ENCODE results near the gene MEOX1.
"Not testable (repeated sequence)": the region's sequence is repeated elsewhere in the genome, so short reads cannot be mapped to it uniquely, and the experiment has no call there.

The MEOX1 gene

DNA sequence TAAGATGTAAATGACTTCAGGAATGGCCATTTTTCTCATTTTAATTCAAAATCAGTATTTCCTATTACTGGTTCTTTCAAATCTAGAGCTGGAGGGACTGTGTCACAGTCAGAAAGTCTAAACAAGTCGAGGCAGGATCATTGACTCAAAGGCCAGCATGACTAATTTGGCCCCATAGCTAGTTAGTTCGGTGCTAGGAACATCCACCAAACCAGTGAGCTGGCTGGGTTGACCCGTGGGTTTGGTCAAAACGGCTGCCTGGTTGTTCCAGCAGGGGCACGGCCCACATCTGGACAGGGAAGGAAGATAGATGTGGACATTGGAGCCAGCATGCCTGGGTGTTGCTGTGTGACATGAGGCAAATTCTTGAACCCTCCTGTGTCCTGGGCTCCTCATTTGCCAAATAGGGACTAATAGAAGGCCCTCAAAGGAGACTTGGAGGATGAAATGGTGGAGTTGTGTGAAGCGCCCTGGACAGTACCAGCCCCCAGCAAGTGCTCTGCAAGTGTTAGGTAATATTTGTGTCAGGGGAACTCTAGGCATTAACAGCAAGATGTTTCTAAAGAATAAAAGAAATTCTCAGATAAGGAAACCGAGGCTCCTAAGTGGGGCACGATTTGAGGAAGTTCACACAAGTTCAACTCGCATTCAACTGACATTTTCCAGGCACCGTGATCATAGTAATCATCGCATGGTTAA is 46.2 kb downstream of the MEOX1 start:
- DNase-seq: no peak

DNA sequence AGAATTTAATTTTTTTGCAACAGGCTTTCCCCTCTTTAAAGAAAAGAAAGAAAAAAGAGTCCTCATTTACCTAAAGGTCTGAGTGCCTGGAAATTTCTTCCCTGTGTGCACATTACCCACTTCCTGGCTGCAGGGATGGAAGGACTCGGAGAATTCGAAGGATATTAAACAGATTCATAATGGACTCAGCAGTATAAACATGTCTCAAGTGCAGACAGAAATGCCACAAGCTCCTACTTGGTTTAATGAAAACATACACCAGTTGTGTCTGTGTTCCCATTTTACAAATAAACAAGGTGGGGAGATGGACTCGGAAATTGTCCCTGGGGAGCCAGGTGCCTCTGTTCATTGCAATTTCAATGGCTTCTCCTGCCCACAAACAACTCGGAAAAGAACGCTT is 47.2 kb downstream of the MEOX1 start:
- no peak for DNase-seq

DNA sequence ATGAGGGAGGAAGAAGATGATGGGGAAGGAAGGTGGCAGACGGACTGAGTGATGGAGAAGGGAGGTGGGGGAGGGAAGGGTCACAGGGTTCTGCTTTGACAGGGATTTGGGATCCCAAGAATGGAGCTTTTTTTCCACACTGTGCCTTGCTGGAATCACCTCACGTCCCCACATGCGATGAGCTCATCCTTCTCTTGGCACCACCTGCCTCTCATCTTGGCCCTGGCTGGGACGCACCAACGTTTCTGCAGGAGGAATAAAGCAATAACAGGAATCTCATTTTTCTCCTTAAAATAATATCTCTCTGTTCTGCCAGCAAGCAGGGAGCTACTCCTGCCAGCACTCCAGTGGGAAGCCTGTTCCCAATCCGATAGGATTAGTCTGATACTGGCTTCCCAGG is 47.8 kb downstream of the MEOX1 start:
- no peak for DNase-seq

DNA sequence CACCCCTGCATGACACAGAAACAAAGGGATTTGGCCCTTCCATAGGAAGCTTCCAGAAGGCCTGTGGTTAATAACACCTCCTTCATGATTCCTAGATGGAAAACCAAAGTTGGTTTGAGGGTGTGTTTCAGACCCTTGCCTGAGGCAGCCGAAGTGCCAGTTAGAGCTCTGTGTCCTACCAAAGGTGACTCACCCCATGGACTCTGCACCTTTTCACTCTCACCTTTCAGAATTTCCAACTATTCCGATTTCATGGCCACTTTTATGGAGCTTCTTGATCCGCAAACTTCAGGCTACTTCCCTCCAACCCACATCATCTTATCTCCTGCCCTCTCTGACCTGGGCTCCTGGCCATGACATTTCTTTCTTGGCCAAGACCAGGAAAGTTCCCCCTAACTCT is 49.2 kb downstream of the MEOX1 start:
- no peak for DNase-seq

DNA sequence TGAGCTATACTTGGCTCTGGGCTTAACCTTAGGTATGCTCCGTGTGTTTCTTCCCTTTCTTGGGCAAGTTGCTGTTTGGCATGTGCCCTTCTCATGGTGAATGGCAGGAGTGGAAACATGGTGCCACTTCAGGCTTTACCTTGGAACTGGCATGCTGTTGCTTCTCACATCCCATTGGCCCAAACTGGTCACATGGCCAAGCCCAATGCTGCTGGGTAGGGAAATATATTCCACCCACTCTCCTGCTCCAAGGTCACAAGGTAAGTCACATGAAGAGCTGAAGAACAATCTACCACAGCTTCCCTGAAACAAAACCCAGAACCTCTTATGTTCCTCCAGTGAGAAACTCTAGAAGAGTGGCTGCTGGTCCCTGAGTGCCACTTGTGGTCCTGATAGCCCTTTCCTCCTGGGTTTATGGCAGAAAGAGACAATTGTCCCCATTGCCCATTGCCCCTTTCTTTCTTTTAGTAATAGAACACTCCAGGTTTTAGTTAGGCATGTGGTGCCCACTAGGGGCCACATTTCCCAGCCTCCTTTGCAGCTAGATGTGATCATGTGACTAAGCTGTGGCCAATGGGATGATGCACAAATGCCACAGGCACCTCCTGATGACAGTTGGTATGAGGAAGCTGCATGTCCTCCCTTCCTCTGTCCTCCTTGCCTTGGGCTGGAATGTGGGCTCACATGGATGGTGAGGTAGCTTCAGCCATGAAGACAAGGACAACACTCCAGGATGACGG is 50.3 kb downstream of the MEOX1 start:
- no peak for DNase-seq

DNA sequence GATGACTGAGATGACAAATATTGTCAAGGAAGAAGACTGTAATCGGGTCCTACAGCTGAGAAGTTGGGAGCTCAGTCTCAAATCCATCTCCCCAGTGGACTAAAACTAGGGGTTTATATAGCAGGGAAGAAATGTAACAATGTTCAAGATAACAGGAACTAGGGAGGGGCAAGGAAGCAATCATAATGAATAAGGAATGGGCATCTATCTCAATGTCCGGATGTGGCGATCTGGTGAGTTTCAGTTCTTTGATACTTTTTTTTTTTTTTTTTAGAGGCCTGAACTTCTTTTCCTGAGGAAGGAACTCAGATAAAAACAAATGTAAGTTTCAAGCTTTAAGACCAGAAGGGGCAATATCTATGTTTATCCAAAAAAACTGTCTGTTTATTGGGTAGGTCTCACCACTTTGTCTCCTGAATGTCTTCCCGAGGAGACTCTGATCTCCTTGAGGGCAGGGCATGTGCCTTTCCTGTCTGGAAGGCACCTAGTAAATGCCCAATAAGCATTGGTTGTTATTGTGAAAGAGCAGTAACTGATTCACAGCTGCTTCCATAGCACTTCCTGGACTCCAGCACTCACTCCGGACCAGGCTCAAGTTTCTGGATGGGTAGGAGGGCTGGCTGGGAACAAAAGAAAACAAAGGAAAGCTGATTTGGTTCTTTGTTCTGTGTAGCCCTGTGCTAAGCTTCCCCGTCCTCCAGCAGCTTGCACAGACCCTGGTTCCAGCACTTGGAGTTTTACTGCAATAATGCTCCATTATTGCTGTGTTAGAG is 51.9 kb downstream of the MEOX1 start:
- DNase-seq: no peak

DNA sequence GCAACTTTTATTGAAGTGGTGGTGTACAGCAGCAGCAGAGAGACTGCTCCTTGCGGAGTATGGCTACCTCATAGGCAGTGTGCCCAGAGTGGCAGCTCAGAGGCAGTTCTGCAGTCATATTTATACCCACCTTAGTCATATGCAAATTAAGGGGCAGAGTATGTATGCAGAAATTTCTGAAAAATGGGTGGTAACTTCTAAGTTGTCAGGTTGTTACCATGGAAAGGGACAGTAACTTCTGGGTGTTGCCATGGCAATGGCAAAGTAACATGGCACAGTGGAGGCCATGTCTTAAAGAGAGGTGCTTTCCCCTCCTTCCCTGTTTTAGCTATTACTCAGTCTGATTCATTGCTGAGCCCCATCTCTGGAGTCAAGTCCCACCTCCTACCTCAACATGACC is 53.4 kb downstream of the MEOX1 start:
- DNase-seq: no peak

DNA sequence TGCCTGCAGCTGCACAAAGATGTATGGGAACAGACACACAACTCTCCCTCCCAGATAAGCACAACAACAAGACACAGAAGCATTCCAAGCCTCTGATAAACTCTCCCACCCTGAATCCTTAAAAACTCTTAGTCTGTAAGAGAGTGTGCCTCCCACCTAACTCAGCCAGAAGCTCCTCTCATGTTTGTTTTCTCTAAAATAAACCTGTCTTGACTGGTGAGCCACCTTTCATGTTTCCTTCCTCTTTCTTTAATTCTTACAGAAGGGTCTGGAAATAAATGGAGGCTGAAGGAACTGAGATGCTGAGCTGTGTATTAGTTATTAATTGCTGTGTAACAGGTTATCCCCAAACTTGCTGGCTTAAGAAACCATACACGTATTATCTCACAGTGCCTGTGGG is 57.2 kb downstream of the MEOX1 start:
- DNase-seq: no peak

DNA sequence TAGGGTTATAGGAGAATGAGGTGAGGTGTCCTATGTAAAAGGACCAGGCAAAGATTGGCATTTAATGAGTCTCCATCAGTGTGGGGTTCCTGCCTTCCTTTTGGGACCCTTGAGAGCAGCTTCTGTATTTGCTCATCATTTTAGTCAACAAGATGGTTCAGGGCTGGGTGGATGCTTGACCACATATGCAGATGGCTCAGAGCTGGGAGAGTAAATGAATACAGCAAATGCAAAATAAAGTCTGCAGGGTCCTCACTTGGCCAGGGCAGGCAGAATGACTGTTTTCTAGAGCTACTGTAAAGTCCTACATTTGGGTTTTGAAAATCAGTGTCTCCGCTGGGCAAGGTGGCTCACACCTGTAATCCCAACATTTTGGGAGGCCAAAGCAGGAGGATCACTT is 58.4 kb downstream of the MEOX1 start:
- no peak for DNase-seq

DNA sequence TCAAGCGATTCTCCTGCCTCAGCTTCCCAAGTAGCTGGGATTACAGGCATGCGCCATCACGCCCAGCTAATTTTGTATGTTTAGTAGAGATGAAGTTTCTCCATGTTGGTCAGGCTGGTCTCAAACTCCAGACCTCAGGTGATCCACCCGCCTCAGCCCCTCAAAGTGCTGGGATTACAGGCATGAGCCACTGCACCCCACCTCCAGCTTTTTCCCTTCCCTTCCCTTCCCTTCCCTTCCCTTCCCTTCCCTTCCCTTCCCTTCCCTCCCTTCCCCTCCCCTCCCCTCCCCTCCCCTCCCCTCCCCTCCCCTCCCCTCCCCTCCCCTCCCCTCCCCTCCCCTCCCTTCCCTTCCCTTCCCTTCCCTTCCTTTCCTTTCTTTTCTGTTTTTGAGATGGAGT is 59.2 kb downstream of the MEOX1 start:
- DNase-seq: not testable (repeated sequence)

DNA sequence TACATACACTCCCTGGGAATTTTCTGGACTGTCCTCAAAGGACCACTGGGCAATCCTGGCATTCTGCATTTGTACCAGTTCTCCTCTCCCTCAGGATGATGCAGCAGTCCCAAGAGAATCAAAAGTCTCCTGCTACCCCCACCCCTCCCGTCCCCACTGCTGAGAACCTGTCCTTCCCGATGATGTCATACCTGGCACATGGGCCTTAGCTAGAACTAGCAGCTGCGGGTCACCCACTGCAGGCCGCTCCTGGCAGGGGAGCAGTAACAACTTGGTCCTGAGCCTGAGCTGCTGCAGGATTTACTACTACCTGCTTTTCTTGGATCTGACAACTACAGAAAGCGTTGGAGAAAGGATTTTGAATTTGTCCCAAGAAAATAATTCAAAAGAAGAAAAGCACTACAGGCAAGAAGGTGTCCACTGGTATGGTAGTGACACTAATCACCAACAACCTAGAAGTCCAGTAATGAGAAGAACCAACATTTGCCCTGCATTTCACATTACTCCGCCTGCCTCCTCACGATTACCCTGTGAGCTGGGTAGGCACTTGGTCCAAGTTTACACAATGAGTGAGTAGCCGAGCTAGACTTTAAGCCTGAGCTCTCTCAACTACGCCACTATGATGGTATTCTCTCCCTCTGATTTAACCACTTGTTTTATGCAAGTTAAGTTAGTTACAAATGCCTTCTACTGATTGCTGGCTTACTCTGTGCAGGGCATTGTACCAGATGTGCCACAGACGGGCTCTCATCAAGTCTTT is 60.3 kb downstream of the MEOX1 start:
- DNase-seq: no peak

DNA sequence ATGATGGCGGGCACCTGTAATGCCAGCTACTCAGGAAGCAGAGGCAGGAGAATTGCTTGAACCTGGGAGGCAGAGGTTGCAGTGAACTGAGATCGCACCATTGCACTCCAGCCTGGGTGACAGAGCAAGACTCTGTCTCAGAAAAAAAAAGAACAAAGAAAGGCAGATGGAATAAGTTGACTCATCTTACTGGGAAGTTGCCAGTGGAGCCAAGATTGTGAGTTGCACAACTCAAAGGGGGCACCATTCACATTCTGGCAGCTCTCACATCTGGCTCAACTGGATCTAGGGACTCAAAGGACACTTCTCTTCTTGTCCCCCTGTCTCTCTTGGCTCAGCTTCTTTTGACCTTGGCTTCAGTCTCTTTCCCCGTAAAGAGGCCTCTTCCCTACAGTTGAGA is 61.9 kb downstream of the MEOX1 start:
- peak; percentile 85 for DNase-seq

DNA sequence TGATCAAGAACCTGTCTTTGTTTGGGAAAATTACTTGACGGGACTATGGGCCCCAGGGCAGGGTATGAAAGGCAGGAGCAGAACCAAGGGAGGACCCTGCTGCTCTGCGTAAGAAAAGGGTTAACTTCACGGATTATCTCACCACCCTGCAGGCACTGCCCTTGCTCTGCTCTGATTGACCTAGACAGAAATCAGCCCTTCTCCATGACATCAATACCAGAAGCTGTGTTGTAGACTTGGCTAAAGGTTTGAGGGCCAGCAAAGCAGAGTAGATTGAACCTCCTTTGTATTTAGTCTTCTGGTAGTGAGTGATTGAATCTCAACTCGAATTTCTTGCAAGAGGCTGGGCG is 62.7 kb downstream of the MEOX1 start:
- no peak for DNase-seq

DNA sequence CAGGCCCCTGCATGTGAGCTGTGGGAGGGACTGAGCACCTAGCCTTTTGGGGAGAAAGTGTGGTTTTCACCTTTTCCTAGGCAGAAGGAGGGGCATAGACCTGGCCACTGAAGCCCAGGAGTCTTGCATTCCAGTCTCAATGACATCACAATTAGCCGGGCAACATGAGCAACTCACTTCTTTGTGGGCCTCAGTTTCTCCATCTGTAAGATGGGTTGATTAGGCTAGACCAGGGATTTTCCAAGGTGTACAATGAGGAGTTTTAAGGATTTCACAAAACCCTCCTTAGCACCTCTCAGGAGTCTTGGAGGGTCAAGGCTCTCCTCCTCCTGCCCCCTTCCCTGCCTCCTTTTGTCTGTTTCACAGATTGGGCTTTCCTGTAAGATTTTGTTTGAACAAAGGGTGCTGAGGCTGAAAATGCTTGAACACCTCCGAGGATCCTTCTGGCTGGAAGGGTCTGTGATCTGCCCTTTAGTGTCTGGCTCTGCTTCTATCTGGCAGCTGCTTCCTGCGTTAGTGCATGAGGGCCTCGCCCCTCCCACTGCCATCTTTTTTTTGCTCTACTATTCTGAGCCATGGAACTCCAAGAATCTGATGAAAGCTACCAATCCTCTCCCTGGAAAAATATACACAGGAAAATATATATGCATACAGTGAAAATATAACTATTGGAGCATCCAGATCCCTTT is 63.2 kb downstream of the MEOX1 start:
- DNase-seq: no peak

DNA sequence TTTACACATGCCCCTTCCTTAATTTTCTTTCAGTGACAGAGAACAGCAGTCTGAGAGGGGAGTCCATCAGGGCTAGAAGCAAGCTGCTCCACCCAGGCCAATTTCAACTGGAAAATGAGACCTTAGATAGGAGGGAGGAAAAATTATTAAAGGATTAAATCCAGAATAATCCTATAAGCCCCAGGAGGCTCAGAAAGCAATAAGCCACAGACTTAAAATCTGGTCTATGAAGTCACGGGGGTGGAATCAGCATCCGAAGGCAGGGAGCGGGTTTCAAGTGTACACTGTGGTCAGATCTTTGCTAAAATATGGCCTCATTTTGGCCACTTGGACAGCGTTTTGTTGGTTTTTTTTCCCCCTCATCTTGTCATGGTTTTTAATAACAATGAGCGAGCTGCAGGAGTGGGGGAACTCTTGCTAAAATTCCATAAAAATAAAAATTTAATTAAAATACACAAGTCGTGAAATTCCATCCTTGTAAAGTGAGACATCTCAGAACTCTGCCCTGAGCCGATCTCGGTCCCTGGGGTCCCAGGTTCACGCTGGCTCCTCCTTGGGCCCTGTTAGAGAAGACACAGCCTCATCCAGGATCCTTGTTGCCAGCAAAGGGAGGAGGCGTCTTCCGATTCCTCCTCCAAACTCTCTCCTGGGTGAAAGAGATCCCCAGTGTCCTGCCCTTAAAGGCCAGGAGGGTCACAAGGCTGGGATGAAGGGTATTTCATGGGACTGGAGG is 63.9 kb downstream of the MEOX1 start:
- DNase-seq: no peak

DNA sequence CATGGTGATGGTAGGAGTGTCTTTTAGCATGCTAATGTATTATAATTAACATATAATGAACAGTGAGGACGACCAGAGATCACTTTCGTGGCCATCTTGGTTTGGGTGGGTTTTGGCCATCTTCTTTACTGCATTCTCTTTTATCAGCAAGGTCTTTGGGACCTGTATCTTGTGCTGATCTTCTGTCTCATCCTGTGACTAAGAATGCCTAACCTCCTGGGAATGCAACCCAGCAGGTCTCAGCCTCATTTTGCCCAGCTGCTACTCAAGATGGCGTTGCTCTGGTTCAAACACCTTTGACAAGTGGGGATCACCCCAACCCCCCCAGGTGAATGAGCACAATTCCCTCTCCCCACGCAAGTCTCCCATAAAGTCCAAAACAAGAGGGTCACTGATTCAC is 66.3 kb downstream of the MEOX1 start:
- no peak for DNase-seq

DNA sequence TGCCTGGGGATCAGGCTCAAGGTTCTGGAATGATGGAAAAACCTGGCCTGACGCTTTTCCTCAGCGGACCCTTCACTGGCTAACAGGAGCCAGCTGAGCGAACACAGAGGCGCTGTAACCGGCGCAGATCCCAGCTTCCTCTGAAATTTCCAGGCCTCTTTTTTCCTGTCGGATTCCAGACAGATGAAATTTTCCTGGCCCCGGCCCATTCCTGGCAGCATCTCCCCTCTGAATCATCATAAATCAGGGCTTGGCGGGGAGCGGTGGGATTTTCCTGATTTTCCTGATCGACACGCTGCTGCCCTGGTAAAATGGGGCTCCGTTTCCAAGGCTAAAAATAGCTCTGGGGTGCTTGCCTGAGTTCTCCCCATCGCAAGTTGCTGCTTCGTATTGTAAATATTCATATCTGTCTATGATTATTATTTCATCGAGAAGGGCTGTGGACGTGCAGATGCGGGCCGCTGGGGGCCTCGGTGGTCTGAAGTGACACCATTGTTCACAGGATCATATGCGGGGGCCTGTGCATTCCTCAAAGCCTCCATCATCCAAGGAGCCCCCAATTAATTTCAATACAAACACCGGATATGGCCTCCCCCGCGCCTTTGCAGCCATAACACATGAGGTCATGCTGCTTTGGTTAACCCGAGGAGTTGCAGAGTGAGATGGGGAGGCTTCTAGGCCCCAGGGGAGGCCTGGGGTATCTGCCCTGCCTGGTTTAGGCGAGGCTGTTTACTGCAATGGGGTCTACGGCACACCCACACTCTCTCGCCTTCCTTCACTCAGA is 69.8 kb downstream of the MEOX1 start:
- peak; percentile 96 for DNase-seq

DNA sequence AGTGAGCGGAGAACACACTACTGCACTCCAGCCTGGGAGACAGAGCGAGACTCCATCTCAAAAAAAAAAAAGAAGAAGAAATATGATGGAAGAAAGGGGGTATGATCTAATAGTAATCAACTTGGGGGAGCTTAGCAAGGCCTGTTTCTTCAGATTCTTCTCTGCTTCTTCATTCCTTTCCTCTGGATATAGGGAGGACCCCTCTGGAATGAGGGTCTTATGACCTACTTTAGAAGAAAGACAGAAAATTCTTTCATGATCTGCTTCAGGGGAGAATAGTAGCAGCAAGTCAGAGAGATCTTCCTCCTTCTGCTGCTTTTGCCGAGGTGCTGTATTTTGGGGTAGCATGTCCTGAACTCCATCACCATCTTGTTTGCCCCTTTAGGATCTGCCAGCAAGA is 70.7 kb downstream of the MEOX1 start:
- peak; percentile 46 for DNase-seq
